Trophoblast cell (in vitro differentiated cells and primary cell): ENCODE results near the gene CBLC.

Experiments used
- DNase-seq, 2 donors: peaks; one replicate each; pipeline ENCODE4 v3.0.0-alpha.2; 2016
- H2AFZ ChIP-seq: 2 replicates; pipeline ENCODE4 v1.6.1; 2013; ENCODE audit warnings: low read length, moderate library complexity, mild to moderate bottlenecking; ENCODE audit not compliant: insufficient read depth, poor library complexity
- H2AK5ac ChIP-seq: 2 replicates; pipeline ENCODE4 v1.6.1; 2013; ENCODE audit warnings: mild to moderate bottlenecking, low read length
- H2BK120ac ChIP-seq: 2 replicates; pipeline ENCODE4 v1.6.1; 2013; ENCODE audit warnings: low read length, mild to moderate bottlenecking, moderate library complexity; ENCODE audit not compliant: insufficient read depth, poor library complexity
- H2BK12ac ChIP-seq: 2 replicates; pipeline ENCODE4 v1.6.1; 2013; ENCODE audit warnings: mild to moderate bottlenecking, low read length, moderate library complexity
- H2BK5ac ChIP-seq: 2 replicates; pipeline ENCODE4 v1.6.1; 2013; ENCODE audit warnings: low read length, low read depth, moderate library complexity, mild to moderate bottlenecking; ENCODE audit not compliant: poor library complexity
- H3K14ac ChIP-seq: 2 replicates; pipeline ENCODE4 v1.6.1; 2013; ENCODE audit warnings: mild to moderate bottlenecking, low read length
- H3K18ac ChIP-seq: 2 replicates; pipeline ENCODE4 v1.6.1; 2013; ENCODE audit warnings: mild to moderate bottlenecking, low read length
- H3K23ac ChIP-seq: 2 replicates; pipeline ENCODE4 v1.6.1; 2013; ENCODE audit warnings: low read length
- H3K27ac ChIP-seq: 2 replicates; pipeline ENCODE4 v1.5.1; 2013; ENCODE audit warnings: low read depth, mild to moderate bottlenecking, inconsistent platforms, low read length, moderate library complexity
- H3K27me3 ChIP-seq: 2 replicates; pipeline ENCODE4 v1.6.1; 2013; ENCODE audit warnings: inconsistent platforms, mild to moderate bottlenecking, low read length, moderate library complexity; ENCODE audit not compliant: insufficient read depth
- H3K36me3 ChIP-seq, 2 experiments: 1 replicate in 1 of 2; 2 replicates in 1 of 2; pipeline ENCODE4 v1.6.1; 2013; ENCODE audit warnings: low read length in 2 of 2, mild to moderate bottlenecking in 2 of 2, moderate library complexity in 1 of 2; ENCODE audit not compliant: insufficient read depth in 2 of 2, control insufficient read depth in 1 of 2
- H3K4ac ChIP-seq: 2 replicates; pipeline ENCODE4 v1.6.1; 2013; ENCODE audit warnings: low read depth, mild to moderate bottlenecking, low read length, moderate library complexity
- H3K4me1 ChIP-seq, 2 experiments: 1 replicate in 1 of 2; 2 replicates in 1 of 2; pipeline ENCODE4 v1.6.1; 2013; ENCODE audit warnings: low read length in 2 of 2, mild to moderate bottlenecking in 2 of 2, moderate library complexity in 1 of 2; ENCODE audit not compliant: insufficient read depth in 2 of 2, control insufficient read depth in 1 of 2
- H3K4me2 ChIP-seq: 2 replicates; pipeline ENCODE4 v1.6.1; 2013; ENCODE audit warnings: inconsistent platforms, mild to moderate bottlenecking, low read length, moderate library complexity
- H3K4me3 ChIP-seq: 2 replicates; pipeline ENCODE4 v1.5.1; 2013; ENCODE audit warnings: mild to moderate bottlenecking, low read depth, low read length, inconsistent platforms
- H3K79me1 ChIP-seq: one replicate; pipeline ENCODE4 v1.6.1; 2013; ENCODE audit warnings: low read length
- H3K79me2 ChIP-seq: 2 replicates; pipeline ENCODE4 v1.6.1; 2013; ENCODE audit warnings: low read length, mild to moderate bottlenecking; ENCODE audit not compliant: control insufficient read depth, insufficient read depth, poor library complexity
- H3K9ac ChIP-seq: 2 replicates; pipeline ENCODE4 v1.6.1; 2013; ENCODE audit warnings: mild to moderate bottlenecking, low read length
- H3K9me3 ChIP-seq: 2 replicates; pipeline ENCODE4 v1.6.1; 2013; ENCODE audit warnings: low read depth, mild to moderate bottlenecking, control low read depth, inconsistent platforms, low read length; ENCODE audit not compliant: insufficient read depth
- H4K12ac ChIP-seq: 2 replicates; pipeline ENCODE4 v1.6.1; 2013; ENCODE audit warnings: low read depth, mild to moderate bottlenecking, low read length, moderate library complexity
- H4K8ac ChIP-seq: 2 replicates; pipeline ENCODE4 v1.6.1; 2013; ENCODE audit warnings: low read depth, mild to moderate bottlenecking, low read length, moderate library complexity
- H4K91ac ChIP-seq: one replicate; pipeline ENCODE4 v1.6.1; 2013; ENCODE audit warnings: low read depth, mild to moderate bottlenecking, low read length, moderate library complexity
- WGBS: extraction: QIAGEN DNeasy Blood & Tissue Kit; methylation state at CpG from one replicate; pipeline ENCODE4 v1.1.7; 2013; ENCODE audit warnings: missing lambda C conversion rate; ENCODE audit not compliant: insufficient read length, insufficient coverage; ENCODE audit errors: extremely low coverage; 5-methylcytosine and 5-hydroxymethylcytosine counted together

The CBLC gene

DNA sequence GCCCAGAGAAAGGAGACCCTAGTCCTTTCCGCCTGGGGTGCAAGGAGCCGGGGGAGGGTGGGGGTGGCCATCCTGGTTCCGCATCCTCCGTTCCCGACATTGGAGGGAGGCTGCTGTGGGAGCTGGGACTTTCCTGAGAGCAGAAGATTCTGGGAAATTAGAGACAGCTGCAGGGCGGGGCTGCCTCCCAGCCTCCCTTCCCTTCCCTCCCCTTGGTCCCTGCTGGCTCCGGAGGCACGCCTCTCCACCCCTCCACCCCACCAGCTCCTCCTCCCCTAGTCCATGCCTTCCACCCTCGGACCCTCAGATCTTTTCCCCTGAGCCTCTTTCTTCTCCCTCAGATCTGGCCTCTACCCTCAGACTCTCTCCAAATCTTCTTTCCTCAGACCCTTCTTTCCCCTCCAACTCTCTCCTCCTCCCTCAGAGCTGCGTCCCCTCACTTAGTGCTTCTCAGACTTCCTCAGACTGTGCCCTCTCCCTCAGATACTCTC lies 32.3 kb upstream of the CBLC start:
- no peak overlapping the region for H4K8ac ChIP-seq
- no peaks in the 10 kb centered on the region for H3K79me2 ChIP-seq
- no peak overlapping the region for H3K27ac ChIP-seq
- peaks cover 4% of the 10 kb centered on the region for H3K79me1 ChIP-seq
- no peak overlapping the region for H4K12ac ChIP-seq
- H3K4ac ChIP-seq: no peak overlapping the region
- no peak overlapping the region for H3K23ac ChIP-seq
- H2AFZ ChIP-seq: no peak overlapping the region
- H3K4me1 ChIP-seq: peaks cover 12 to 14% of the 10 kb centered on the region in 2 experiments
- no peak overlapping the region for H2BK5ac ChIP-seq
- H2BK12ac ChIP-seq: no peak overlapping the region
- H3K14ac ChIP-seq: no peak overlapping the region
- H2AK5ac ChIP-seq: no peak overlapping the region
- peaks cover 6% of the 10 kb centered on the region for H3K27me3 ChIP-seq
- no CpG with 5 or more reads among the region's 10 CpGs for WGBS
- H3K4me3 ChIP-seq: no peak overlapping the region
- no peak overlapping the region for H3K9ac ChIP-seq
- no peak overlapping the region for H3K18ac ChIP-seq
- no peaks in the 10 kb centered on the region for H3K36me3 ChIP-seq
- H4K91ac ChIP-seq: no peak overlapping the region
- DNase-seq: peak; percentile 60 to 63
- H3K4me2 ChIP-seq: no peak overlapping the region
- peaks cover 6% of the 10 kb centered on the region for H3K9me3 ChIP-seq
- no peak overlapping the region for H2BK120ac ChIP-seq

DNA sequence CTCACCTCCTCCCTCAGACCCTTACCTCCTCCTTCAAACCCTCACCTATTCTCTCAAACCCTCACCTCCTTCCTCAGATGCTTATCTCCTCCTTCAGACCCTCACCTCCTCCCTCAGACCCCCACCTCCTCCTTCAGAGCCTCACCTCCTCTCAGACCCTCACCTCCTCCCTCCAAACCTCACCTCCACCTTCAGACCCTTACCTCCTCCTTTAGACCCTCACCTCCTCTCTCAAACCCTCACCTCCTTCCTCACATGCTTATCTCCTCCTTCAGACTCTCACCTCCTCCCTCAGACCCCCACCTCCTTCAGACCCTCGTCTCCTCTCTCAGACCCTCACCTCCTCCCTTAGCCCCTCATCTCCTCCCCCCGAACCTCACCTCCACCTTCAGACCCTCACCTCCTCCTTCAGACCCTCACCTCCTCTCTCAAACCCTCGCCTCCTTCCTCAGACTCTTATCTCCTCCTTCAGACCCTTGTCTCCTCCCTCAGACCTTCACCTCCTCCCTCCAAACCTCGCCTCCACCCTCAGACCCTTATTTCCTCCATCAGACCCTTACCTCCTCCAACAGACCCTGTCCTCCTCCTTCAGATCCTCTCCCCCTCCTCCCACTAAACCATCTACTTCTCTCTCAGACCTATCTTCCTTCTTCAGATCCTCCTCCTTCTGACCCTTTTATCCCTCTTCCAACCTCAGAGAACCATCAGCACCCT lies 31.6 kb upstream of the CBLC start:
- WGBS: no CpG with 5 or more reads among the region's 4 CpGs
- Histone ChIP-seq H3K9ac (no peak overlapping the region), H3K4me3 (no peak overlapping the region), H2AFZ (no peak overlapping the region), H3K18ac (no peak overlapping the region), H3K23ac (no peak overlapping the region), H3K4ac (no peak overlapping the region), H4K12ac (no peak overlapping the region), H3K27ac (no peak overlapping the region), H4K91ac (no peak overlapping the region), H2BK12ac (peak overlapping the region; percentile 9), H3K27me3 (peaks cover 6% of the 10 kb centered on the region), H4K8ac (no peak overlapping the region), H2AK5ac (peak overlapping the region; percentile 24), H3K4me1 (peaks cover 12 to 14% of the 10 kb centered on the region in 2 experiments), H3K4me2 (no peak overlapping the region), H3K9me3 (peaks cover 6% of the 10 kb centered on the region), H2BK120ac (no peak overlapping the region), H3K79me2 (no peaks in the 10 kb centered on the region), H3K36me3 (no peaks in the 10 kb centered on the region), H3K14ac (no peak overlapping the region), H2BK5ac (no peak overlapping the region), H3K79me1 (peaks cover 4% of the 10 kb centered on the region)
- DNase-seq: no peak

DNA sequence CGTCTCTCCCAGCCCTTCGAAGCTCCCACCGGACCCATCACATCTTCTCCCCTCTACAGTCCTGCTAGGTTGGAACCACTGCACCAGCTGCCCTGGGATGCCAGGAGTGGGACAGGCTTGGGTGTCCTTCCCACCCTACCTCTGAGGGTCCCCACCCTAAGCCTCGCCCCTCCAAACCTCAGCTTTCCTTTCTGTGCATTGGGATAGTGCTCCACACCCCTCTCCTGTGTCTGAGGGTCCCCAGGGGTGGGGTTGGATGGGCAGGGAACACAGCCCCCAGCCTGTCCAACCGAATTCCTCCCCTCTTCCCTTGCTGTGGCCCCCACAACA lies 31.1 kb upstream of the CBLC start:
- no peaks in the 10 kb centered on the region for H3K36me3 ChIP-seq
- H3K23ac ChIP-seq: no peak overlapping the region
- no peak overlapping the region for H3K9ac ChIP-seq
- H3K4me2 ChIP-seq: no peak overlapping the region
- no peak overlapping the region for H2AFZ ChIP-seq
- no peak overlapping the region for H4K91ac ChIP-seq
- peak overlapping the region; percentile 48 for H2BK12ac ChIP-seq
- peaks cover 12 to 14% of the 10 kb centered on the region in 2 experiments for H3K4me1 ChIP-seq
- H3K9me3 ChIP-seq: peaks cover 6% of the 10 kb centered on the region
- no peak overlapping the region for H3K18ac ChIP-seq
- no peak overlapping the region for H2BK120ac ChIP-seq
- H2BK5ac ChIP-seq: no peak overlapping the region
- H3K27ac ChIP-seq: no peak overlapping the region
- no peak overlapping the region for H4K12ac ChIP-seq
- WGBS: no CpG with 5 or more reads among the region's 5 CpGs
- no peaks in the 10 kb centered on the region for H3K79me2 ChIP-seq
- no peak overlapping the region for H3K14ac ChIP-seq
- H3K79me1 ChIP-seq: peaks cover 4% of the 10 kb centered on the region
- H3K4ac ChIP-seq: no peak overlapping the region
- DNase-seq: no peak
- peaks cover 6% of the 10 kb centered on the region for H3K27me3 ChIP-seq
- H4K8ac ChIP-seq: no peak overlapping the region
- H2AK5ac ChIP-seq: peak overlapping the region; percentile 24
- H3K4me3 ChIP-seq: no peak overlapping the region

DNA sequence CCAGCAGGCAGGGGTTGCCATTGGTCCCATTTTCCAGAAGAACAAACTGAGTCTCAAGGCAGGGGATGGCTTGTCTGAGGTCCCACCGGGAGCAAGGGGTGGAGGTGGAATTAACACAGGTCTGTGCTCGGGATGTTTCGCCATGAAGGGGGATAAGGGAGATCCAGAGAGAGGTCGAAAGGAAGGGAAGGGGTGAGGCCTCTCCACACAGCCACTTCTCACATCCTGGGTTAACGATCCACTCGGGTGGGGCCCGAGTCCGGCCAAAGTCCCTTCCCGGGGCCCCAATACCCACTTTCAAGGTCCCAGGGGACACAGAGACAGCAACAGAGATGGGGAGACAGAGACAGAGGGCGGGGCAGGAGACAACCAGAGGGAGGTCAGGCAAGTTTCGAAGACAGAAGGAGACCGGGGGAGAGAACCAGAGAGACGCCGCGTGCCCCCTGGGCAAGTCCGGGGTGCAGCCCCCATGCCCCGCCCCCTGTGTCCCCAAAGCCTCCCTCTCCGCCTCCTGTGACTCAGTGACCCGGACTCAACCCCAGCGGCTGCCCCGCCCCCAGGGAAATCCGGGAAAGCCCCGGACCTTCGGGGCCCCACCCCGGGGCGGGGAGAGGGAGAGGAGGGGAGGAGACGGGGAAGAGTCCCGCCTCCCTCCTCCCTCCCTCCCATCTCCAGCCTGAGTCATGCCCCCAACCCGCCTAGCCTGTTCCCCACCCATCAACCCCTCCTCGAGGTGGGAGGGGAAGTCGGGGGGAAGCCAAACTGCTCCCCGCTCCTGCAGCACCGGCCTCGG lies 30.5 kb upstream of the CBLC start:
- no peak overlapping the region for H3K4me3 ChIP-seq
- H4K91ac ChIP-seq: peak overlapping the region; percentile 36
- no peak overlapping the region for H2AK5ac ChIP-seq
- WGBS: no CpG with 5 or more reads among the region's 34 CpGs
- no peak overlapping the region for H4K8ac ChIP-seq
- H3K23ac ChIP-seq: no peak overlapping the region
- H2AFZ ChIP-seq: peak overlapping the region; percentile 56
- H3K36me3 ChIP-seq: no peaks in the 10 kb centered on the region
- H3K27ac ChIP-seq: no peak overlapping the region
- H3K14ac ChIP-seq: no peak overlapping the region
- peak overlapping the region; percentile 39 for H4K12ac ChIP-seq
- no peak overlapping the region for H2BK5ac ChIP-seq
- H3K4me2 ChIP-seq: peak overlapping the region; percentile 80
- no peaks in the 10 kb centered on the region for H3K79me2 ChIP-seq
- peak; percentile 86 to 91 for DNase-seq
- H3K9me3 ChIP-seq: peaks cover 6% of the 10 kb centered on the region
- H2BK12ac ChIP-seq: peak overlapping the region; percentile 48
- H3K18ac ChIP-seq: peak overlapping the region; percentile 38
- no peaks in the 10 kb centered on the region for H3K79me1 ChIP-seq
- peaks cover 8 to 9% of the 10 kb centered on the region in 2 experiments for H3K4me1 ChIP-seq
- H3K9ac ChIP-seq: no peak overlapping the region
- no peak overlapping the region for H3K4ac ChIP-seq
- H3K27me3 ChIP-seq: peaks cover 6% of the 10 kb centered on the region
- peak overlapping the region; percentile 39 for H2BK120ac ChIP-seq
